B cell (primary cell): ENCODE measurements around the gene PARD3B. TPM values are rescaled to one million over a fixed set of nuclear protein-coding genes. Genes with fewer than 3 reads are reported as not detected.

Experiments used
- ATAC-seq: fragments of 200-7000 bp; cut with Tn5 transposase; one replicate; pipeline ENCODE4 v1.10.0; 2021; ENCODE audit warnings: low read depth, mild to moderate bottlenecking, moderate number of reproducible peaks, moderate library complexity
- CTCF ChIA-PET: fragments of 350-600 bp; sonication (Branson Sonifier 250); formaldehyde crosslinking; loops from one replicate; lab custom pipeline; 2021; ENCODE audit warnings: antibody characterized with exemption, inconsistent platforms; lab: Charles Lee
- POLR2A ChIA-PET: fragments of 350-600 bp; sonication (Branson Sonifier 250); formaldehyde crosslinking; loops from one replicate; lab custom pipeline; 2021; ENCODE audit warnings: antibody characterized with exemption; lab: Charles Lee
- DNase-seq: peaks from one replicate; pipeline ENCODE4 v3.0.0; 2013
- H2AFZ ChIP-seq: 2 replicates; pipeline ENCODE4 v1.6.1; 2012; ENCODE audit warnings: mild to moderate bottlenecking, low read depth, low read length; ENCODE audit not compliant: insufficient read depth, poor library complexity, severe bottlenecking
- H3K27ac ChIP-seq, 2 donors: 1 replicate in 1 of 2; 2 replicates in 1 of 2; pipeline ENCODE4 v1.5.1; 2012 to 2013; ENCODE audit warnings: low read length in 2 of 2, mild to moderate bottlenecking in 2 of 2, moderate library complexity in 1 of 2
- H3K27me3 ChIP-seq, 4 experiments: fragments of 200-600 bp in 1 of 4; sonication (generic) in 1 of 4; replicated peaks in 1 of 4; 1 replicate in 2 of 4; 2 replicates in 2 of 4; pipeline versions ENCODE4 v1.6.1 to v1.7.0; 2013 to 2016; ENCODE audit warnings: low read length in 3 of 4, mild to moderate bottlenecking in 2 of 4, mixed read lengths in 1 of 4, moderate library complexity in 1 of 4; ENCODE audit not compliant: insufficient read depth in 4 of 4, control insufficient read depth in 3 of 4; ENCODE audit errors: control extremely low read depth in 1 of 4
- H3K36me3 ChIP-seq, 2 experiments: replicated peaks in 1 of 2; 1 replicate in 1 of 2; 2 replicates in 1 of 2; pipeline versions ENCODE4 v1.6.1 to v1.7.1; 2013; ENCODE audit warnings: low read length in 1 of 2; ENCODE audit not compliant: insufficient read depth in 2 of 2, control insufficient read depth in 1 of 2; ENCODE audit errors: control extremely low read depth in 1 of 2, extremely low read depth in 1 of 2
- H3K4me1 ChIP-seq, 2 donors: fragments of 200-600 bp in 1 of 2; sonication (generic) in 1 of 2; 1 replicate in 1 of 2; 2 replicates in 1 of 2; pipeline versions ENCODE4 v1.5.1 to v1.6.1; 2013 to 2017; ENCODE audit warnings: low read length in 2 of 2; ENCODE audit not compliant: control insufficient read depth in 2 of 2, insufficient read depth in 2 of 2
- H3K4me2 ChIP-seq: replicated peaks from 2 replicates; pipeline ENCODE3; 2012; ENCODE audit warnings: mild to moderate bottlenecking, low read depth, low read length; ENCODE audit not compliant: poor library complexity, severe bottlenecking
- H3K4me3 ChIP-seq, 5 experiments: fragments of 200-600 bp in 1 of 5; sonication (generic) in 1 of 5; 1 replicate in 3 of 5; 2 replicates in 2 of 5; pipeline versions ENCODE4 v1.5.1 to v1.7.0; 2011 to 2016; ENCODE audit warnings: low read length in 4 of 5, mild to moderate bottlenecking in 4 of 5, low read depth in 2 of 5, control low read depth in 1 of 5, moderate library complexity in 1 of 5; ENCODE audit not compliant: insufficient read depth in 1 of 5; ENCODE audit errors: control extremely low read depth in 1 of 5, extremely low read depth in 1 of 5
- H3K79me2 ChIP-seq: fragments of 200-600 bp; sonication (generic); one replicate; pipeline ENCODE4 v1.6.0; 2016; ENCODE audit warnings: low read length; ENCODE audit not compliant: control insufficient read depth, insufficient read depth
- H3K9ac ChIP-seq: fragments of 200-600 bp; sonication (generic); 2 replicates; pipeline ENCODE4 v1.6.1; 2017; ENCODE audit warnings: mild to moderate bottlenecking, low read length, moderate library complexity
- H3K9me3 ChIP-seq, 3 donors: one replicate each; pipeline versions ENCODE4 v1.6.1 to v1.7.1; 2013; ENCODE audit warnings: low read length in 2 of 3; ENCODE audit not compliant: control insufficient read depth in 2 of 3, insufficient read depth in 1 of 3; ENCODE audit errors: control extremely low read depth in 1 of 3
- H4K20me1 ChIP-seq: 2 replicates; pipeline ENCODE4 v1.6.0; 2012; ENCODE audit warnings: mild to moderate bottlenecking, low read length; ENCODE audit not compliant: insufficient read depth, control insufficient read depth, poor library complexity, severe bottlenecking
- H3K27ac Mint-ChIP-seq: one replicate; pipeline ENCODE4 v1.8.0; 2021; ENCODE audit warnings: mixed read lengths
- H3K27me3 Mint-ChIP-seq: one replicate; pipeline ENCODE4 v1.8.0; 2021; ENCODE audit warnings: mixed read lengths
- H3K4me1 Mint-ChIP-seq: one replicate; pipeline ENCODE4 v1.8.0; 2021; ENCODE audit warnings: mixed read lengths
- H3K4me3 Mint-ChIP-seq: one replicate; pipeline ENCODE4 v1.8.0; 2021; ENCODE audit warnings: mixed read lengths
- H3K9me3 Mint-ChIP-seq: one replicate; pipeline ENCODE4 v1.8.0; 2022; ENCODE audit warnings: mixed read lengths; ENCODE audit not compliant: insufficient read depth
- CTCF ChIP-seq: fragments of 200-600 bp; IDR thresholded peaks from one replicate; pipeline ENCODE4 v1.8.0; 2022; ENCODE audit warnings: antibody characterized with exemption, mild to moderate bottlenecking
- EZH2 ChIP-seq: IDR thresholded peaks from 2 replicates; pipeline ENCODE4 v1.6.1; 2012; ENCODE audit warnings: borderline replicate concordance, low read depth, mild to moderate bottlenecking, moderate library complexity, low read length; ENCODE audit not compliant: insufficient read depth, poor library complexity, severe bottlenecking
- WGBS: methylation state at CpG from one replicate; pipeline ENCODE4 v1.1.5; 2013; ENCODE audit warnings: missing lambda C conversion rate; ENCODE audit not compliant: insufficient coverage; 5-methylcytosine and 5-hydroxymethylcytosine counted together
- intact Hi-C: fragments of 100-400 bp; cut with micrococcal nuclease; formaldehyde crosslinking; loops from one replicate; pipeline ENCODE4 v1.10.0; 2022
- polyA plus RNA-seq: library from polyadenylated mRNA; depleted of rRNA; stranded (reverse); fragments of >200 nt; gene quantifications from 2 replicates; pipeline ENCODE4 v1.2.3, GENCODE V29; 2012
- total RNA-seq, 2 donors: library from RNA; stranded (reverse); fragments of 120-200 nt in 1 of 2; gene quantifications; 1 replicate in 1 of 2; 2 replicates in 1 of 2; pipeline versions ENCODE4 v1.2.3 to v1.2.4, GENCODE V29; 2013 to 2022

PARD3B gene
- total and polyA plus RNA-seq, 2 donors (not counting 1 experiment from before 2014, with no cell fraction given), result not detected

- H3K4me1 Mint-ChIP-seq, result no peaks in the 10 kb centered on the region
- Histone ChIP-seq H3K27ac (no peak overlapping the region), H3K4me2 (no peak overlapping the region), H4K20me1 (no peaks in the 10 kb centered on the region), H3K4me3 (no peak overlapping the region), H3K4me1 (no peaks in the 10 kb centered on the region), H3K9ac (no peak overlapping the region), H3K9me3 (no peaks in the 10 kb centered on the region), H2AFZ (no peak overlapping the region), H3K27me3 (no peaks in the 10 kb centered on the region), H3K36me3 (no peaks in the 10 kb centered on the region), H3K79me2 (no peaks in the 10 kb centered on the region)
- no peaks in the 10 kb centered on the region for H3K27me3 Mint-ChIP-seq
- DNase-seq (no peak), ATAC-seq (no peak)
- ChIA-PET CTCF (no interaction called here), POLR2A (no interaction called here)
- H3K27ac Mint-ChIP-seq, result no peak overlapping the region
- 100% methylated on average over 1 of the region's 2 CpGs for WGBS
- H3K4me3 Mint-ChIP-seq, result no peak overlapping the region
- TF ChIP-seq CTCF (no peak), EZH2 (no peak)
- intact Hi-C loops, result no loop called here
- H3K9me3 Mint-ChIP-seq, result no peaks in the 10 kb centered on the region
Measured at GRCh38 chr2:205273148-205273547, 727.9 kb downstream of the PARD3B start.

- no peak overlapping the region for H3K9ac ChIP-seq
- no peaks in the 10 kb centered on the region for H3K27me3 Mint-ChIP-seq
- no peak for TF ChIP-seq EZH2
- no peak for TF ChIP-seq CTCF
- DNase-seq (no peak), ATAC-seq (no peak)
- H3K4me1 Mint-ChIP-seq, result no peaks in the 10 kb centered on the region
- H3K4me3 ChIP-seq, result no peak overlapping the region
- H3K4me2 ChIP-seq, result no peak overlapping the region
- ChIA-PET POLR2A (no interaction called here), CTCF (no interaction called here)
- no peaks in the 10 kb centered on the region for H4K20me1 ChIP-seq
- no peaks in the 10 kb centered on the region for H3K4me1 ChIP-seq
- H3K4me3 Mint-ChIP-seq, result no peak overlapping the region
- H3K9me3 Mint-ChIP-seq, result no peaks in the 10 kb centered on the region
- H2AFZ ChIP-seq, result no peak overlapping the region
- H3K27ac ChIP-seq, result no peak overlapping the region
- H3K27me3 ChIP-seq, result no peaks in the 10 kb centered on the region
- H3K79me2 ChIP-seq, result no peaks in the 10 kb centered on the region
- intact Hi-C loops, result no loop called here
- 100% methylated on average over 3 of the region's 3 CpGs for WGBS
- no peaks in the 10 kb centered on the region for H3K36me3 ChIP-seq
- H3K9me3 ChIP-seq, result no peaks in the 10 kb centered on the region
- no peak overlapping the region for H3K27ac Mint-ChIP-seq
Measured at GRCh38 chr2:205273627-205274026, 728.4 kb downstream of the PARD3B start.
